ENCODE results near the gene HSPBP1.
A peak's percentile ranks its signal among the peaks of the same experiment; 100 is the strongest.

HSPBP1 gene

DNA sequence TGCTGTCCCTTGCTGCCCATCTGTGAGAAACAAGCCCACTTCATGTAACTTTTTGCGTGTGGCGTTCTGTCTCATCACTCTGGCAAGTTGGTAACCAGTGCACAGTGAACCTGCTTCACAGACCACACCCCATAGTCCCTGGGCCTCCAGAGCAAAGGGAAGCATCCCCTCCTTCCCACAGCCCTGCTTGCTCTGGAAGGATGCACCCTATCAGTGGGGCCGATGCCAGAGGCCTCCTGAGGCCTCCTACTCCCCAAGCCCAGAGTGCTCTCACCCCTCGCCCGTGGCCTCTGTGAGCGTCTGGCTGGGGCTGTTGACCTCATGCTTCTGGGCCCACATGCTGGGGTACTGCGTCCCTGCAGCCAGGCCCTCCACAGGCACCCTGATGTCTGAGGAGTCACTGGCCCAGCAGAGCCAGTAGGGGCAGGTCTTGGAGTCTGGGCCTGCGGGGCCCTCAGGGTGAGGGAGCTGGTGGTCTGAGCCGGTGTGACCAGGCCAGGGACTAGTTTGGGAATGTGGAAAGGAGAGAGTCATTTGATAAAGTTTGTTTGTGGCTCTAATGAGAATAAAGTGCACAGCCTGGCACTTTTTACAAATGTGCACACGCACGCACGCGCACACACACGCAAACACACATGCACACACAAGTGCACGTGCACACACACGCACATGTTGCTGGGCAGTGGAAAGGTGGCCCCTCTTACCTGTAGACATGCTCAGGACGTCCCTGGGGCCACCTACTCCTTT, 56.4 kb downstream of the HSPBP1 start:
- TF ChIP-seq GATA2 (IDR thresholded peaks at IDR 0.05; ENCODE audit: low read depth, low read length) (no peak), GATA3 (IDR thresholded peaks at IDR 0.05; ENCODE audit: low read depth, low read length) (no peak)

DNA sequence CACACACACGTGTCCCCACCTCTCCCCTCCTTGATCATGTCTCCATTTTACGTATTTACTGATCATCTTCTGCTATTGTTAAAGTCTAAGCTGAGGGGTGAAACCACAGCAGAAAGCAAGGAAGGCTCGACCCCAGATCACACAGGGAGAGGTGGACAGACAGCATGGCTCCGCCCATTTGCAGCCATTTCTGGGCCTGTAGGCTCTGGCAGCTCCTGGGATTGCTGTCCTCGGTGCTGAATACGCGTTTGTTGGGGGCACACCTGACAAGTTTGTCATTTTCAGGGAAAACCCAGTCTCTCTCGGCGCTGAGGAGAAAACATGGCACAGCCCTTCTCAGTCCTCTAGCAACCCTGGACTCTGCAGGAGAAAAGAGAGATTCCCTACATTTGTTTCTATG, 59.4 kb downstream of the HSPBP1 start:
- TF ChIP-seq GATA2 (IDR thresholded peaks at IDR 0.05; ENCODE audit: low read depth, low read length) (no peak), GATA3 (IDR thresholded peaks at IDR 0.05; ENCODE audit: low read depth, low read length) (no peak)

- peak; percentile 79 for TF ChIP-seq GATA2 (IDR thresholded peaks at IDR 0.05; ENCODE audit: low read depth, low read length)
- no peak for TF ChIP-seq GATA3 (IDR thresholded peaks at IDR 0.05; ENCODE audit: low read depth, low read length)
Measured at GRCh38 chr19:55216461-55217198, 63.3 kb downstream of the HSPBP1 start.

- TF ChIP-seq GATA2 (IDR thresholded peaks at IDR 0.05; ENCODE audit: low read depth, low read length) (no peak), GATA3 (IDR thresholded peaks at IDR 0.05; ENCODE audit: low read depth, low read length) (no peak)
Measured at GRCh38 chr19:55213547-55213946, 66.4 kb downstream of the HSPBP1 start.

GRCh38 chr19:55212447-55212846, 67.5 kb downstream of the HSPBP1 start:
- no peak for TF ChIP-seq GATA2 (IDR thresholded peaks at IDR 0.05; ENCODE audit: low read depth, low read length)
- TF ChIP-seq GATA3 (IDR thresholded peaks at IDR 0.05; ENCODE audit: low read depth, low read length): no peak

Measured in SH-SY5Y (cell line).